ENCODE data around the gene NDST1. TPM values are rescaled to one million over a fixed set of nuclear protein-coding genes. Genes with fewer than 3 reads are reported as not detected.

NDST1 gene
- total RNA-seq, 4 donors from 2014 or later, result 68.8 to 104 (median 96.4) TPM

DNA sequence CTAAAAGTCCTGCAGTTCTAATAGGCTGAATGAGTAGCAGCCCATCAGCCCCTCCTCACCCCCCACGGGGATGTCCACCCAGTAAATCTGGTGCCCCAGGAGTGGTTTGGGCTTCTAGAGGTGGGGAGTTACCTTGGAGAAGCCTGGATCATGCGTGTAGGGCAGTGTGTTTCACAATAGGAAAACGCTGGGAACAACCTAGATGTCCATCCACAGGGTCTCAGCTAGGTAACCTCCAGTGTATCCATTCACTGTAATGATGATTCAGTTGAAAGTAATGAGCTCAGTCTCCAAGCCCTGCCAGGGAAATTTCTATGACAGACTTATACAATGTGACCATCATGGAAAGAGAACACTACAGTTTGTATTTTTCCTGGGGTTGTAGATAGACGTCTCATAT, 51.8 kb downstream of the NDST1 start:
- peaks cover 0 to 10% (median 0%) of the 10 kb centered on the region in 4 donors for H3K4me1 ChIP-seq
- intact Hi-C loops (cut with DNase I; ENCODE audit: low total_unique reads), result loop anchor here (5.0 kb wide), 2 partner anchors 98 to 288 kb away; partner anchors contain the start of gene IRGM
- TF ChIP-seq, protein P1, sequence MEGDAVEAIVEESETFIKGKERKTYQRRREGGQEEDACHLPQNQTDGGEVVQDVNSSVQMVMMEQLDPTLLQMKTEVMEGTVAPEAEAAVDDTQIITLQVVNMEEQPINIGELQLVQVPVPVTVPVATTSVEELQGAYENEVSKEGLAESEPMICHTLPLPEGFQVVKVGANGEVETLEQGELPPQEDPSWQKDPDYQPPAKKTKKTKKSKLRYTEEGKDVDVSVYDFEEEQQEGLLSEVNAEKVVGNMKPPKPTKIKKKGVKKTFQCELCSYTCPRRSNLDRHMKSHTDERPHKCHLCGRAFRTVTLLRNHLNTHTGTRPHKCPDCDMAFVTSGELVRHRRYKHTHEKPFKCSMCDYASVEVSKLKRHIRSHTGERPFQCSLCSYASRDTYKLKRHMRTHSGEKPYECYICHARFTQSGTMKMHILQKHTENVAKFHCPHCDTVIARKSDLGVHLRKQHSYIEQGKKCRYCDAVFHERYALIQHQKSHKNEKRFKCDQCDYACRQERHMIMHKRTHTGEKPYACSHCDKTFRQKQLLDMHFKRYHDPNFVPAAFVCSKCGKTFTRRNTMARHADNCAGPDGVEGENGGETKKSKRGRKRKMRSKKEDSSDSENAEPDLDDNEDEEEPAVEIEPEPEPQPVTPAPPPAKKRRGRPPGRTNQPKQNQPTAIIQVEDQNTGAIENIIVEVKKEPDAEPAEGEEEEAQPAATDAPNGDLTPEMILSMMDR (IDR thresholded peaks at IDR 0.05), result no peak
- H3K4me3 ChIP-seq, result no peak overlapping the region
- in situ Hi-C loops (cut with MboI; ENCODE audit: low pct_ligation_motif_present in 1 of 4, low pct_unique_long_range_greater_than_20kb in 1 of 4, low sequenced_read_pairs in 3 of 4), result loop anchor here (5.0 to 25.0 kb wide), 6 partner anchors 93 to 285 kb away; partner anchors contain the start of genes IRGM (in 3 of the 4) and MYOZ3 (in 1 of the 4)
- H3K9me3 ChIP-seq, result no peaks in the 10 kb centered on the region
- WGBS, 2 donors (ENCODE audit: low coverage in 1 of 2), result 46 to 53% methylated on average over 4 of the region's 4 CpGs
- no peak for DNase-seq
- H3K36me3 ChIP-seq, result no peaks in the 10 kb centered on the region
- no peaks in the 10 kb centered on the region for H3K27me3 ChIP-seq
- H3K27ac ChIP-seq, result no peak overlapping the region

DNA sequence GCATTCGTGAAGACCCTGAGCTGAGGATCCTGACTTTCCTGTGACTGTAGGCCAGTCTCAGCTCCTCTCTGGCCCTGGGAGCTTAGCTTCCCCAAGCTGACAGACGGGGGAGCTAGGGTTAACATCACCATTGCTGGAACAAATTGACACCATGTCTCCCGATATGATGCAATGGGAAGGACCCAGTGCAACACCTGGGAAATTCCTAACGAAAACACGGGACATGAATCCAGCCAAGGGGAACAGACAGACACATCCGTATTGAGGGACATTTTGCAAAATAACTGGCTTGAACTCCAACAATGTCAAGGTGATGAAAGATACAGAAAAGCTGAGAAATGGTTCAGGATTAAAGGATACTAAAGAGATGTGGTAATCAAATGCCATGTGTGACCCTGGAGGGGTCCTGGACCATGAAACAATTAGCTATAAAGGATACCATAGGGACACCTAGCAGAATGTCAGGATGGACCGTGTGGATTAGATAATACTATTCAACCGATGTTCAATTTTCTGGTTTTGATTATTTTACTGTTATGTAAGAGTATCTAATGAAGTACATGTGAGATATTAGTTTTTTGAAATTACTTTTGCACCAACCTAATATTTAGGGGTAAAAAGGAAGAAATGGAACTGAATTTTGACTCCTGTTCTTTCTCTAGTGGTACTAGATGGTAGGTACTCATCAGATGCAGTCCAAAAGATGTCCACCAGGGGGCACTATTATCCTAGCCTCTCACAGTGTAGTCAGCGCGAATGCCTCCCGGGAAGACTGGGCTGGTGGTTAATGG, 52.7 kb downstream of the NDST1 start:
- DNase-seq, result peak; percentile 93
- no peak for TF ChIP-seq POLR2A (IDR thresholded peaks at IDR 0.05)
- TF ChIP-seq, protein P1 (IDR thresholded peaks at IDR 0.05), result peak; percentile 93 to 99 (median 97)
- Histone ChIP-seq H3K4me3 (no peak overlapping the region), H3K4me1 (peaks cover 0 to 10% (median 0%) of the 10 kb centered on the region in 4 donors), H3K9me3 (no peaks in the 10 kb centered on the region), H3K27ac (no peak overlapping the region), H3K27me3 (no peaks in the 10 kb centered on the region), H3K36me3 (no peaks in the 10 kb centered on the region)
- WGBS, 2 donors (ENCODE audit: low coverage in 1 of 2), result 12 to 16% methylated on average over 8 to 11 of the region's 11 CpGs
- intact Hi-C loops (cut with DNase I; ENCODE audit: low total_unique reads) (loop anchor here (5.0 kb wide), 2 partner anchors 97 to 287 kb away; partner anchors contain the start of gene IRGM), in situ Hi-C loops (cut with MboI; ENCODE audit: low pct_ligation_motif_present in 1 of 4, low pct_unique_long_range_greater_than_20kb in 1 of 4, low sequenced_read_pairs in 3 of 4) (loop anchor here in 3 of 4 donors (5.0 to 25.0 kb wide), 5 partner anchors 92 to 284 kb away; partner anchors contain the start of genes IRGM (in 3 of the 3) and MYOZ3 (in 1 of the 3))

DNA sequence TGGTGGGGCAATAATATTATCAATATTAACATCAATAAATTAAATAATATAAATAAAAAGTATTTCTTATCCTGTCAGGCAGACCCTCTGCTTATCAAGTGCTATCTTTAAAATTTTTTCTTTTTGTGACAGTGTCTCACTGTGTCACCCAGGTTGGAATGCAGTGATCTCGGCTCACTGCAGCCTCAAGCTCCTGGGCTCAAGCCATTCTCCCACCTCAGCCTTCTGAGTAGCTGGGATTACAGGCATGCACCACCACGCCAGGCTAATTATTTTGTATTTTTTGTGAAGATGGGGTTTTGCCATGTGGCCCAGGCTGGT, 53.2 kb downstream of the NDST1 start:
- H3K27ac ChIP-seq, result no peak overlapping the region
- in situ Hi-C loops (cut with MboI; ENCODE audit: low pct_ligation_motif_present in 1 of 4, low pct_unique_long_range_greater_than_20kb in 1 of 4, low sequenced_read_pairs in 3 of 4), result loop anchor here in 3 of 4 donors (5.0 to 25.0 kb wide), 5 partner anchors 91 to 284 kb away; partner anchors contain the start of genes IRGM (in 3 of the 3) and MYOZ3 (in 1 of the 3)
- WGBS, 2 donors (ENCODE audit: low coverage in 1 of 2), result 60 to 83% methylated on average over 2 of the region's 2 CpGs
- TF ChIP-seq EP300 (IDR thresholded peaks at IDR 0.05; ENCODE audit: low read depth), result no peak
- TF ChIP-seq POLR2A (IDR thresholded peaks at IDR 0.05), result no peak
- TF ChIP-seq, protein P1 (IDR thresholded peaks at IDR 0.05), result peak in 1 of 5 experiments; percentile 16
- DNase-seq, result no peak
- H3K4me1 ChIP-seq, result peaks cover 0 to 10% (median 0%) of the 10 kb centered on the region in 4 donors
- H3K36me3 ChIP-seq, result no peaks in the 10 kb centered on the region
- H3K27me3 ChIP-seq, result no peaks in the 10 kb centered on the region
- no peak overlapping the region for H3K4me3 ChIP-seq
- H3K9me3 ChIP-seq, result no peaks in the 10 kb centered on the region
- intact Hi-C loops (cut with DNase I; ENCODE audit: low total_unique reads), result loop anchor here (5.0 kb wide), 2 partner anchors 96 to 286 kb away; partner anchors contain the start of gene IRGM

DNA sequence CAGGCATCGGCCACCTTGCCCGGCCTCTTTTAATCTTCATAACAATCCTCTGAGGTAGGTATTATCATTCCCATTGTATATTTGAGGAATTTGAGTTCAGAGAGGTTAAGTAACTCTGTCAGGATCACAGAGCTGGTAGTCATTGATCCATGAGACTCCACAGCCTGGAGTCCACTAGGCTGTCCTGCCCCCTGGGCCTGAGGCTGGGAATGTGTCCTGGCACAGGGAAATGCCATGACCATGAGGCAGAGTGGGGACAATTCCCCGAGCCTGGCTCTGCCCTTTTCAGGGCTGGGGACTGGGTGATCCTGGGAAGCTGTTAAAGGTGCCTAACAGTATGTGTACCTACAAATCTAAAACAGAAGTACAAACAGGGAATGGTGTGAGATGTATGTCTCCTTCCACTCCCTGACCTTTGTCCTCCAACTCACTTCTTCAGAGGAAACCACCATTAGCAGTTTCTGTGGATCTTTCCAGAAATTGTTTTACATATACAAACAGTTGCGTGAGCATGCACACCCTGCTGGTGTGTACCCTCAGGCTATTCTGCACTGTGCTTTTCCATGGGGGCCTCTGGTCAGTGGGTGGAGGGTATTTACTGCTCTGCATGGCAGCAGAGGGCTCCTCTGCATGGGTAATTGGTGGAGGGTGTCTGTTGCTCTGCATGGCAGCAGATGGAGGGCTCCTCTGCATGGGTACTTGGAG, 53.8 kb downstream of the NDST1 start:
- H3K9me3 ChIP-seq, result no peaks in the 10 kb centered on the region
- H3K27me3 ChIP-seq, result no peaks in the 10 kb centered on the region
- no peaks in the 10 kb centered on the region for H3K36me3 ChIP-seq
- H3K4me1 ChIP-seq, result peaks cover 0 to 10% (median 0%) of the 10 kb centered on the region in 4 donors
- H3K4me3 ChIP-seq, result no peak overlapping the region
- in situ Hi-C loops (cut with MboI; ENCODE audit: low pct_ligation_motif_present in 1 of 4, low pct_unique_long_range_greater_than_20kb in 1 of 4, low sequenced_read_pairs in 3 of 4), result loop anchor here in 3 of 4 donors (5.0 to 25.0 kb wide), 5 partner anchors 91 to 283 kb away; partner anchors contain the start of genes IRGM (in 3 of the 3) and MYOZ3 (in 1 of the 3)
- WGBS, 2 donors (ENCODE audit: low coverage in 1 of 2), result 71 to 75% methylated on average over 3 to 4 of the region's 4 CpGs
- no peak overlapping the region for H3K27ac ChIP-seq
- no peak for DNase-seq
- intact Hi-C loops (cut with DNase I; ENCODE audit: low total_unique reads), result loop anchor here (5.0 kb wide), 2 partner anchors 96 to 286 kb away; partner anchors contain the start of gene IRGM
- no peak for TF ChIP-seq EP300 (IDR thresholded peaks at IDR 0.05; ENCODE audit: low read depth)
- TF ChIP-seq, protein P1 (IDR thresholded peaks at IDR 0.05), result no peak
- TF ChIP-seq POLR2AphosphoS5 (IDR thresholded peaks at IDR 0.05), result no peak
- TF ChIP-seq POLR2A (IDR thresholded peaks at IDR 0.05), result no peak

Measured in transverse colon (tissue), 4 donors.